Heart left ventricle (tissue), 16 donors: ENCODE data around the gene ZFYVE21. TPM values are rescaled to one million over a fixed set of nuclear protein-coding genes. Genes with fewer than 3 reads are reported as not detected.

ENCODE experiments used
- ATAC-seq, 4 donors: fragments of 200-7000 bp; cut with Tn5 transposase; one replicate each; pipeline ENCODE4 v1.9.1; 2020 to 2022; ENCODE audit warnings: moderate library complexity in 4 of 4, mild to moderate bottlenecking in 3 of 4, moderate number of reproducible peaks in 1 of 4
- DNase-seq, 5 donors: peaks; one replicate each; pipeline ENCODE4 v3.0.0-alpha.2; 2020
- H3K27ac ChIP-seq, 12 donors: fragments of 200-600 bp; sonication (generic) in 4 of 12; one replicate each; pipeline versions ENCODE4 v1.5.0 to v1.8.0; 2016 to 2022; ENCODE audit warnings: mild to moderate bottlenecking in 2 of 12
- H3K27me3 ChIP-seq, 9 donors: fragments of 200-600 bp; sonication (generic) in 2 of 9; one replicate each; pipeline versions ENCODE4 v1.5.1 to v1.8.0; 2016 to 2022; ENCODE audit warnings: mild to moderate bottlenecking in 3 of 9
- H3K36me3 ChIP-seq, 9 donors: fragments of 200-600 bp; sonication (generic) in 2 of 9; one replicate each; pipeline versions ENCODE4 v1.5.0 to v1.8.0; 2018 to 2022; ENCODE audit warnings: mild to moderate bottlenecking in 2 of 9
- H3K4me1 ChIP-seq, 12 donors: fragments of 200-600 bp; sonication (generic) in 4 of 12; one replicate each; pipeline versions ENCODE4 v1.5.0 to v1.8.0; 2016 to 2022; ENCODE audit warnings: mild to moderate bottlenecking in 3 of 12
- H3K4me3 ChIP-seq, 12 donors: fragments of 200-600 bp; sonication (generic) in 4 of 12; one replicate each; pipeline versions ENCODE4 v1.5.0 to v1.8.0; 2017 to 2022; ENCODE audit warnings: mild to moderate bottlenecking in 9 of 12, moderate library complexity in 4 of 12
- H3K9me3 ChIP-seq, 12 donors: fragments of 200-600 bp; sonication (generic) in 4 of 12; one replicate each; pipeline versions ENCODE4 v1.5.0 to v1.8.0; 2016 to 2022; ENCODE audit warnings: mild to moderate bottlenecking in 1 of 12
- POLR2A ChIP-seq, 2 donors: fragments of 450-650 bp; IDR thresholded peaks; one replicate each; pipeline ENCODE4 v1.6.1; 2017; ENCODE audit warnings: antibody characterized with exemption in 2 of 2, mild to moderate bottlenecking in 2 of 2, moderate library complexity in 2 of 2
- WGBS, 4 donors: extraction: QIAGEN DNeasy Blood & Tissue Kit in 2 of 4; methylation state at CpG; one replicate each; pipeline versions ENCODE4 v1.1.5 to v1.1.7; 2013 to 2018; 5-methylcytosine and 5-hydroxymethylcytosine counted together
- intact Hi-C, 10 donors: fragments of 100-400 bp; cut with DNase I; formaldehyde crosslinking; loops; one replicate each; pipeline versions ENCODE4 v1.11.1 to v1.14.2; 2022
- polyA plus RNA-seq, 2 donors: library from polyadenylated mRNA; stranded (reverse); fragments of 200-250 nt; gene quantifications; one replicate each; pipeline ENCODE4 v1.2.3, GENCODE V29; 2013
- total RNA-seq, 9 donors: library from RNA; depleted of rRNA in 2 of 9; stranded (reverse); fragments of >200 nt in 2 of 9; fragmentation: NEBNext Ultra II Directional in 3 of 9; extraction: Animal tissue kit (Norgen Biotek cat#: 25700) in 3 of 9; gene quantifications; one replicate each; pipeline versions ENCODE4 v1.1.0 to v1.2.4, GENCODE V29; 2016 to 2023
- TF ChIP-seq, protein P1 (sequence below), 12 donors: fragments of 200-600 bp; sonication (generic) in 4 of 12; IDR thresholded peaks; one replicate each; pipeline versions ENCODE4 v1.5.0 to v1.8.0; 2018 to 2022; ENCODE audit warnings: antibody characterized with exemption in 12 of 12, mild to moderate bottlenecking in 5 of 12
- donor health status: ischemic (EF 13 %, LVEDD 7.1; RV severe dilation, severe dysfunction).
- donor health status: healthy with polysubstance abuse.
- donor health status: DM: no; HTN: yes; CAD: no.
- donor health status: DM: no; HTN: no; CAD: no.
- donor health status: ischemic (EF 25% LVEDD 6.9; RV normal size, moderate dysfunction).
- donor health status: ischemic (EF 25% LVEDD 5.7; RV mildly dilated, moderate dysfunction).
- donor health status: healthy.
- donor health status: DM: yes; HTN: yes; CAD: no.
- donor health status: ischemic (EF 35%, LVEDD 5.7; RV mildly dilated, moderate dysfunction).
- donor health status: nonischemic (EF 11% LVEDD 7.7; RV severe dilation, severe dysfunction).
- donor health status: DM: yes; HTN: yes; CAD: no.
- donor health status: PGD.
- donor health status: ischemic (EF 29% LVEDD 5.4; RV normal size, mild dysfunction).
- donor health status: nonischemic (EF 23%, LVEDD 6.1; RV moderate dilation, normal function).

Gene ZFYVE21
- total and polyA plus RNA-seq, 11 donors, result 44.1 to 86.1 (median 52.5) TPM

GRCh38 chr14:103735815-103736545 is 20.4 kb downstream of the ZFYVE21 start:
- TF ChIP-seq, protein P1, sequence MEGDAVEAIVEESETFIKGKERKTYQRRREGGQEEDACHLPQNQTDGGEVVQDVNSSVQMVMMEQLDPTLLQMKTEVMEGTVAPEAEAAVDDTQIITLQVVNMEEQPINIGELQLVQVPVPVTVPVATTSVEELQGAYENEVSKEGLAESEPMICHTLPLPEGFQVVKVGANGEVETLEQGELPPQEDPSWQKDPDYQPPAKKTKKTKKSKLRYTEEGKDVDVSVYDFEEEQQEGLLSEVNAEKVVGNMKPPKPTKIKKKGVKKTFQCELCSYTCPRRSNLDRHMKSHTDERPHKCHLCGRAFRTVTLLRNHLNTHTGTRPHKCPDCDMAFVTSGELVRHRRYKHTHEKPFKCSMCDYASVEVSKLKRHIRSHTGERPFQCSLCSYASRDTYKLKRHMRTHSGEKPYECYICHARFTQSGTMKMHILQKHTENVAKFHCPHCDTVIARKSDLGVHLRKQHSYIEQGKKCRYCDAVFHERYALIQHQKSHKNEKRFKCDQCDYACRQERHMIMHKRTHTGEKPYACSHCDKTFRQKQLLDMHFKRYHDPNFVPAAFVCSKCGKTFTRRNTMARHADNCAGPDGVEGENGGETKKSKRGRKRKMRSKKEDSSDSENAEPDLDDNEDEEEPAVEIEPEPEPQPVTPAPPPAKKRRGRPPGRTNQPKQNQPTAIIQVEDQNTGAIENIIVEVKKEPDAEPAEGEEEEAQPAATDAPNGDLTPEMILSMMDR (IDR thresholded peaks at IDR 0.05), result no peak
- TF ChIP-seq POLR2A (IDR thresholded peaks at IDR 0.05), result no peak
- Histone ChIP-seq H3K9me3 (no peaks in the 10 kb centered on the region), H3K36me3 (peaks cover 0 to 96% (median 83%) of the 10 kb centered on the region in 9 donors), H3K27ac (peak overlapping the region in 2 of 12 donors; percentile 38 to 71), H3K4me1 (peaks cover 0 to 28% (median 17%) of the 10 kb centered on the region in 12 donors), H3K27me3 (no peaks in the 10 kb centered on the region), H3K4me3 (no peak overlapping the region)
- intact Hi-C loops, result loop anchor here in 1 of 10 donors (10.0 kb wide), 2 partner anchors 161 to 249 kb away; no protein-coding TSS in a partner anchor
- 81 to 90% (median 86%) methylated on average over 15 to 22 of the region's 22 CpGs for WGBS, 4 donors
- DNase-seq, result peak in 1 of 5 donors; percentile 26
- peak in 1 of 4 donors; percentile 1 for ATAC-seq

GRCh38 chr14:103736546-103737431 is 21.2 kb downstream of the ZFYVE21 start:
- TF ChIP-seq, protein P1 (IDR thresholded peaks at IDR 0.05), result no peak
- TF ChIP-seq POLR2A (IDR thresholded peaks at IDR 0.05), result no peak
- WGBS, 4 donors, result 83 to 89% (median 86%) methylated on average over 10 of the region's 10 CpGs
- Histone ChIP-seq H3K4me1 (peaks cover 0 to 32% (median 17%) of the 10 kb centered on the region in 12 donors), H3K27me3 (no peaks in the 10 kb centered on the region), H3K4me3 (no peak overlapping the region), H3K27ac (peak overlapping the region in 2 of 12 donors; percentile 30 to 71), H3K9me3 (no peaks in the 10 kb centered on the region), H3K36me3 (peaks cover 0 to 100% (median 87%) of the 10 kb centered on the region in 9 donors)
- DNase-seq (peak in 1 of 5 donors; percentile 10), ATAC-seq (no peak)
- intact Hi-C loops, result loop anchor here in 1 of 10 donors (10.0 kb wide), 2 partner anchors 162 to 248 kb away; no protein-coding TSS in a partner anchor

DNA sequence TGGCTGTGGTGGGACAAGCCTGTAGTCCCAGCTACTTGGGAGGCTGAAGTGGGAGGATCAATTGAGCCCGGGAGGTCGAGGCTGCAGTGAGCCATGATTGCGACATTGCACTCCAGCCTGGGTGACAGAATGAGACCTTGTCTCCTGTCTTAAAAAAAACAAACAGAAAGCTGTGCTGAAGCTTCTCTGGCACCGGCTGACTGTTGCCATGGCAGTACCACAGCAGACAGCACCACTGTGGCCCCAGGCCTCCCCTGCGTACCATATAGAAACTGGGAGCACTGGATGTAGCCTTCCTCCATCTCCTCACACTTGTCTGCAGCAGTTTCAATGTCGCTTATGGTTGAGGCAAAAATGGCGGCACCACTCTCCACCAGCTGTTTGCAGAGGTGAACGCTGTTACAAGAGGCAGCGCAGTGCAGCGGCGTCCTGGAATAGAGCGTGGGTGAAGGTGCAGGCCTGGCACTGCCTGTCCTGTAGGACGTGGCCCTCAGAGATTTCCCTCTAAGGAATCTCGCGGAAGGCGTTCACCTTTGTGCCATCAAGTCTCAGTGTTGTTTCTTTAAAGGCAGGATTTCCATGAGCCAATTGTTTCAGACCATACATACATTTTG is 21.9 kb downstream of the ZFYVE21 start:
- ATAC-seq, result no peak
- H3K4me1 ChIP-seq, result peaks cover 0 to 34% (median 17%) of the 10 kb centered on the region in 12 donors
- WGBS, 4 donors, result 90 to 94% (median 94%) methylated on average over 16 of the region's 16 CpGs

DNA sequence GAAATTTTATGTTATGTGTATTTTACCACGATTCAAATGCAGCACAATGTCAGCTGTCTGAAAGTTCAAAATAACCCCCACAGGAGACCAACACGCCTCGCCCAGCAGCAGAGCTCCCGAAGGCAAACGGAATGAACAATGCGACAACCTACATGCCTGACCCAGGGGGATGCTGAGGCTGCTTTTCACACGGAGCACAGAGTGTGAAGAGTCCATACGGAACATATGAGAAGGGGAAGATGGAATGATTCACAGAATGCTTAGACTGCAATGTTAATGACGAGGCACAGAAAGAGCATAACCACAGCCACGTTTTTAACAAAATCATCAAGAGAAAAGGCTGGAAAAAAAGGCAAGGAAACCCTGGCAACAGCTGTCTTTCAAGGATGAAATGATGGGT is 22.6 kb downstream of the ZFYVE21 start:
- intact Hi-C loops, result loop anchor here in 1 of 10 donors (10.0 kb wide), 2 partner anchors 163 to 247 kb away; no protein-coding TSS in a partner anchor
- Histone ChIP-seq H3K27me3 (no peaks in the 10 kb centered on the region), H3K36me3 (peaks cover 0 to 100% (median 84%) of the 10 kb centered on the region in 9 donors), H3K4me3 (no peak overlapping the region), H3K4me1 (peaks cover 0 to 34% (median 17%) of the 10 kb centered on the region in 12 donors), H3K9me3 (no peaks in the 10 kb centered on the region), H3K27ac (no peak overlapping the region)
- TF ChIP-seq, protein P1 (IDR thresholded peaks at IDR 0.05), result no peak
- no peak for TF ChIP-seq POLR2A (IDR thresholded peaks at IDR 0.05)
- ATAC-seq (no peak), DNase-seq (no peak)
- WGBS, 4 donors, result 85 to 89% (median 88%) methylated on average over 10 of the region's 10 CpGs

More for the DNA sequence above, 21.9 kb downstream of the ZFYVE21 start:
- DNase-seq, result no peak
- H3K27me3 ChIP-seq, result no peaks in the 10 kb centered on the region
- intact Hi-C loops, result loop anchor here in 1 of 10 donors (10.0 kb wide), 2 partner anchors 163 to 247 kb away; no protein-coding TSS in a partner anchor
- no peak overlapping the region for H3K4me3 ChIP-seq
- peaks cover 0 to 100% (median 86%) of the 10 kb centered on the region in 9 donors for H3K36me3 ChIP-seq
- no peak overlapping the region for H3K27ac ChIP-seq
- no peak for TF ChIP-seq POLR2A (IDR thresholded peaks at IDR 0.05)
- H3K9me3 ChIP-seq, result no peaks in the 10 kb centered on the region
